ENCODE measurements around the gene RNGTT. TPM values are rescaled to one million over a fixed set of nuclear protein-coding genes. Genes with fewer than 3 reads are reported as not detected.
A peak's percentile ranks its signal among the peaks of the same experiment; 100 is the strongest.

Gene RNGTT
- total RNA-seq, 1 experiment from 2014 or later = 34.8 TPM

- no peak for DNase-seq (ENCODE audit: low spot score)
- in situ Hi-C loops (cut with HindIII; ENCODE audit: low sequenced_read_pairs) = no loop called here
Observed at GRCh38 chr6:88871498-88871897, 91.9 kb downstream of the RNGTT start.

DNA sequence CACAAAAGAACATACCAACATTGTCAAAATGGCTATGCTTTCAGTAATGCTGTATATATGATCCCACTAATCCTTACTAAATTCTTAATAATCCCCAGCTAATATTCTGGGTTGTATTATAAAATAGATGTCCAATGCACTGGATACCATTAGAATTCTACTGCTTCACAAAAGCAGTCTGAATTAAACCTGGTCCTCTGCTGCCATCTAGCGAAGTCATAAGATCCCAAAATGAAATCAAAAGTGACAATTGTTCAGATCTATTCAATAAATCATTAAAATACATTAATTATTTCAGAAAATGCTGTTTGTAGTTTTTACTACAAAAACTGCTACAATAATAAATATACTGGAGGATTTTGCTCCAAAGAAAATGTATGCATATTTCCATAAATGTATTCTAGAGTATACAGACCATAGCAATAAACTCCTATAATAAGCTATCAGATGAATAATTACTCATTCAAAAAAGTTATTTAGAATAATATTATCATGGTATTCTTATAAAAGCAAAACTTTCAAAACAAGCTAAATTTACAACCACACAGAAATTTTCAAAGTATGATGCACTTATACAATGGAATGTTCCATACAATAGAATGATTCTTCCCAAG is 92.6 kb downstream of the RNGTT start:
- in situ Hi-C loops (cut with HindIII; ENCODE audit: low sequenced_read_pairs) = no loop called here
- DNase-seq (ENCODE audit: low spot score) = peak; percentile 78

- in situ Hi-C loops (cut with HindIII; ENCODE audit: low sequenced_read_pairs) = no loop called here
- no peak for DNase-seq (ENCODE audit: low spot score)
Observed at GRCh38 chr6:88869263-88870020, 94.0 kb downstream of the RNGTT start.

DNA sequence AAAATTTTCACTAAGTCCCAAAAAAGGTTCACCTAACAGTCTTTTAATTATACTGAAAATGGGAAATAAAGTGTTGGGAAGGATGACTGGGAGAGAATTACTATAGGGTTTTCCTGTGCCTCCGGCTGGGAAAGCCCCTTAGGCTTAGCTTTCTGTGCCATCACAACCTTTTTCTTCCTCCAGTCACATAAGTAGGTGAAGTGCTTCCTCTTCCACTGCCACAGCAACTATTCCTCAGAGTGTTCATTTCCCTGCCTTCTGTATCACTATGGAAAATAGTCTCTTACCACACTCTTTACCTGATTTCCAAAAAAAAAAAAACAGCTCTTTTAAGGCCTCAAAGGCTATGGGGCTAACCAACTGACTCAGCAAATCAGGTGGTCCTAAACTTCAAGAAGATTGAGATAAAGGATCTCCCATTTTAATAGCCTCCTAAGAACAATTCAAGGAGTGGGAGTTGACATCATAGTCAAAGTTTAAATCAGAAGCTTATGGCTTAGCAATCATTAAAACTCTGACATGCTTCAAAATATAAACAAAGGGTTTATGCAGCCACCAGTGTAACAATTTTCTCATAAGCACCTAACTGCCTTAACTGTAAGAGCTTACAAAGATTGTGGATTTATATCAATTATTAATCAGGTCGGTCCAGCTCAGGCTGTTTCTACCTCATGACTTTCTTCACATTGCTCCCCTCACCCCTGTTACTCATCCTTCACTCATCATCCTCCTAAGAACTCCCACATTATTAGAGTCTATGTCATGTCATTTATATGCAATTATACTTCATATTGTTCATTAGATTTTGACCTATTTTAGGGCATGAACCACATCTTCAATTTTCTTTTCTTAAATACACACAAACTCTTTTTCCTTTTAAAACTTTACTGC is 95.3 kb downstream of the RNGTT start:
- no peak for DNase-seq (ENCODE audit: low spot score)
- in situ Hi-C loops (cut with HindIII; ENCODE audit: low sequenced_read_pairs) = no loop called here

DNA sequence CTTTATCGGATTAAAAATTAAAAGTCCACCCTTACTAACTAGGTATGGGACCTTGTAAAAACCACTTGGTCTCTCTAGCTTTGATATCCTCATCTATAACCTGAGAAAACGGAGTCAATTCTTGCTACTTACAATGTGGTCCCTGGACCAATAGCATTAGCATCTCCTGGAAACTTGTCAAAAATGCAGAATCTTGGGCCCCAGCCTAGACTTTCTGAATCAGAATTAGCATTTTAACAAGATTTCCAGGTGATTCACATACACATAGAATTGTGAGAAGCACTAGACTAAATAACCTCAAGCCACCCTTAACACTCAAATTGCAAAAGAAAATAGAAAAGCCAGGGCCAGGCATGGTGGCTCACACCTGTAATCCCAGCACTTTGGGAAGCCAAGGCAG is 96.6 kb downstream of the RNGTT start:
- in situ Hi-C loops (cut with HindIII; ENCODE audit: low sequenced_read_pairs) = no loop called here
- DNase-seq (ENCODE audit: low spot score) = no peak

GRCh38 chr6:88865275-88865674 is 98.1 kb downstream of the RNGTT start:
- in situ Hi-C loops (cut with HindIII; ENCODE audit: low sequenced_read_pairs) = no loop called here
- no peak for DNase-seq (ENCODE audit: low spot score)

DNA sequence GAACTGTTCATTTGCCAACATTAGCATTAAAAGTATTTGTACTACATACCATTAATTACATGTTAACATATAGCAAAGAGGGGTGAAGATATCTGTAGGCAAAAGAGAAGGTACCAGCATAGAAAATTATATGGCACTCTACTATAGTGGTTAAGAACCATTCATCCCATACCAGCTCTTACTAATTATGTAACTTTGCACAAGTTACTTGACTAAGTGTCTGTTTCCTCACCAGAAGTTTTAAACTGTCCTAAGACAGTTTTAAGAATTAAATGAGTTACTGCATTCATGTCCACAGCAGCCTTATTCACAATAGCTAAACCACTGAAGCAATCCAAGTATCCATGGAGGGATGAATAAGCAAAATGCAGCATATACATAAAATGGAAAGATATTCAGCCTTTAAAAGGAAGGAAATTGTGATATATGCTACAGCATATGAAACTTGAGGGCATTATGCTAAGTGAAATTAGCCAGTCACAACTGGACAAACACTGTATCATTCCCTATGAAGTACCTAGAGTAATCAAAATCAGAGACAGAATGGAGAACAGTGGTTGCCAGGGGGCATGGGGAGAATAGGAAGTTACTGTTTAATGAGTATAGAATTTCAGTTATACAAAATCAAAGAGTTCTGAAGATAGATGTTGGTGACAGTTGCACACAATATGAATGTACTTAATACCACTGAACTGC is 98.9 kb downstream of the RNGTT start:
- in situ Hi-C loops (cut with HindIII; ENCODE audit: low sequenced_read_pairs) = no loop called here
- DNase-seq (ENCODE audit: low spot score) = no peak

- in situ Hi-C loops (cut with HindIII; ENCODE audit: low sequenced_read_pairs) = no loop called here
- DNase-seq (ENCODE audit: low spot score) = no peak
Observed at GRCh38 chr6:88860310-88860709, 103.1 kb downstream of the RNGTT start.

DNA sequence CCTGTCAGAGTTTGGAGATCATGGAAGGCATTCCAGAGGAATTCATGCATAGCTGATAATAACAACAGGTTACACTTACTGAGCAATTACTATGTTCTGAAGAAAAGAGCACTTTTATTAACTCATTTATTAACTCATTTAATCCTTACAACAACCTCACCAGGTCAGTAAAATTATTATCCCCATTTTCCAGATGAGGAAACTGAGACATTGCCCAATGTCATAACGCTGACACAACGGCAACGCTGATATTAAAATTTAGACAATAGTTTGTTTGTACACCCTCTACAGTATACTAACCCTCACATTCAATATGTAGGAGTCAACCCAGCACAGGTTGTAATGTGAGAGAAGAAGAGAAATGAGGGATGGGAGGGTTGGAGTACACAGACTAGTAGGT is 105.0 kb downstream of the RNGTT start:
- no peak for DNase-seq (ENCODE audit: low spot score)
- in situ Hi-C loops (cut with HindIII; ENCODE audit: low sequenced_read_pairs) = no loop called here

GRCh38 chr6:88856566-88856965 is 106.9 kb downstream of the RNGTT start:
- DNase-seq (ENCODE audit: low spot score) = no peak
- in situ Hi-C loops (cut with HindIII; ENCODE audit: low sequenced_read_pairs) = no loop called here

- in situ Hi-C loops (cut with HindIII; ENCODE audit: low sequenced_read_pairs) = no loop called here
- DNase-seq (ENCODE audit: low spot score) = no peak
Observed at GRCh38 chr6:88855541-88856147, 107.8 kb downstream of the RNGTT start.

- in situ Hi-C loops (cut with HindIII; ENCODE audit: low sequenced_read_pairs) = no loop called here
- DNase-seq (ENCODE audit: low spot score) = no peak
Observed at GRCh38 chr6:88852775-88853174, 110.6 kb downstream of the RNGTT start.

- DNase-seq (ENCODE audit: low spot score) = no peak
- in situ Hi-C loops (cut with HindIII; ENCODE audit: low sequenced_read_pairs) = no loop called here
Observed at GRCh38 chr6:88852000-88852399, 111.4 kb downstream of the RNGTT start.

GRCh38 chr6:88848870-88849269 is 114.5 kb downstream of the RNGTT start:
- in situ Hi-C loops (cut with HindIII; ENCODE audit: low sequenced_read_pairs) = no loop called here
- DNase-seq (ENCODE audit: low spot score) = no peak

DNA sequence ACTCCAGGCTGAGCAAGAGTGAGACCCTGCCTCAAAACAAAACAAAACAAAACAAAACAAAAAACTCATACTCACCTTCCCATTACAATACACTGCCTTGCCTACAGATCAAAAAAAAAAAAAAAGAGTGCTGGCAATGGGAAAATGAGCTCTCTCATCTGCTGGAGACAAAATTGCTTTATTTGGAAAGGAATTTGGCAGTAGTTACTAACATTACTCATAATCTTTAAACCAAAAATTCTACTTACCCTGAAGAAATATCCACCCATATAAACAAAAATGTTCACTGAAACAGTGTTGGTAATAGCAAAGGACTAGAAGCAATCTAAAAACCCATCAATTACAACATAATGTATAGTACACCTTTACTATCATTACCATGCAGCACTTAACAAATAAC is 120.4 kb downstream of the RNGTT start:
- in situ Hi-C loops (cut with HindIII; ENCODE audit: low sequenced_read_pairs) = no loop called here
- no peak for DNase-seq (ENCODE audit: low spot score)

DNA sequence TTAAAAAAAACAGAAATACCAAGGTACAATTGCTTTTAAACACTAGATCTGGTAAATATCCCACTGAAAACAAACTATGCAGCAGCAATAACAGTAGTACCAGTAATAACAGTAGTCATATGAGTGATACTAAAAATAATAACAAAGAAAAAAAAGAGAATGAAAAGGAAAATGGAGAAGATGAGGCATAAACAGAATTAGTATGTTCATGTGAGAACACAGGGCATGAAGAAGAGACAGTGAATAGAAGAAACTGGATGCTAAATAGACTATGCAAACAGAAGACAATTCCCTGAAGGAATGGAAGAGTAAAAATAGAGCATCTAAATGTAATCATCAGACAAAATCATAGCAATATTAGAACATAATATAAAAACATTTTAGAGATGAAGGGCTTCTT is 121.1 kb downstream of the RNGTT start:
- no peak for DNase-seq (ENCODE audit: low spot score)
- in situ Hi-C loops (cut with HindIII; ENCODE audit: low sequenced_read_pairs) = no loop called here

GRCh38 chr6:88840796-88841539 is 122.5 kb downstream of the RNGTT start:
- DNase-seq (ENCODE audit: low spot score) = peak; percentile 23
- in situ Hi-C loops (cut with HindIII; ENCODE audit: low sequenced_read_pairs) = no loop called here

GRCh38 chr6:88840289-88840688 is 123.1 kb downstream of the RNGTT start:
- DNase-seq (ENCODE audit: low spot score) = no peak
- in situ Hi-C loops (cut with HindIII; ENCODE audit: low sequenced_read_pairs) = no loop called here
